ENCODE data around the gene SRPK2. TPM values are rescaled to one million over a fixed set of nuclear protein-coding genes. Genes with fewer than 3 reads are reported as not detected.
"Not testable (repeated sequence)": the region's sequence is repeated elsewhere in the genome, so short reads cannot be mapped to it uniquely, and the experiment has no call there.

Gene SRPK2
- total RNA-seq, 1 donor from 2014 or later, result 70.5 TPM

DNA sequence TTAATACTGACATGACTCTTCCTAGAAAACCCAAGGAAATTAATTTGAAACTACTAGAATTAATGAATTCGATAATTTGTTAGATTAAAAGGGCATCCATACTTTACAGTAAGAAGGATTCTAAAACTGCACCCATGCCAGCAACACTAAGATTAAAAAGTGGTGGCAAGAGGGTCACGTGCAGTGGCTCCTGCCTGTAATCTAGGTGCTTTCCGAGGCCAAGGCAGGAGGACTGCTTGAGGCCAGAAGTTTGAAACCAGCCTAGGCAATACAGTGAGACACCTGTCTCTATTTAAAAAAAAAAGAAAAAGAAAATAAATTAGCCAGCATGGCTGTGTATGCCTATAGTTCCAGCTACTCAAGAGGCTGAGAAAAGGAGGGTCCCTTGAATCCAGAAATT is 58.2 kb downstream of the SRPK2 start:
- no peak for DNase-seq (ENCODE audit: low spot score)
- peaks cover 9% of the 10 kb centered on the region for H3K4me1 Mint-ChIP-seq (ENCODE audit: unreplicated experiment)
- no peaks in the 10 kb centered on the region for H3K9me3 Mint-ChIP-seq (ENCODE audit: unreplicated experiment)
- H3K36me3 Mint-ChIP-seq (ENCODE audit: low read depth, unreplicated experiment), result no peaks in the 10 kb centered on the region
- H3K27ac Mint-ChIP-seq (ENCODE audit: unreplicated experiment), result no peak overlapping the region
- no peak overlapping the region for H3K4me3 Mint-ChIP-seq (ENCODE audit: unreplicated experiment)
- H3K27me3 Mint-ChIP-seq (ENCODE audit: unreplicated experiment), result no peaks in the 10 kb centered on the region
- TF ChIP-seq, protein P1, sequence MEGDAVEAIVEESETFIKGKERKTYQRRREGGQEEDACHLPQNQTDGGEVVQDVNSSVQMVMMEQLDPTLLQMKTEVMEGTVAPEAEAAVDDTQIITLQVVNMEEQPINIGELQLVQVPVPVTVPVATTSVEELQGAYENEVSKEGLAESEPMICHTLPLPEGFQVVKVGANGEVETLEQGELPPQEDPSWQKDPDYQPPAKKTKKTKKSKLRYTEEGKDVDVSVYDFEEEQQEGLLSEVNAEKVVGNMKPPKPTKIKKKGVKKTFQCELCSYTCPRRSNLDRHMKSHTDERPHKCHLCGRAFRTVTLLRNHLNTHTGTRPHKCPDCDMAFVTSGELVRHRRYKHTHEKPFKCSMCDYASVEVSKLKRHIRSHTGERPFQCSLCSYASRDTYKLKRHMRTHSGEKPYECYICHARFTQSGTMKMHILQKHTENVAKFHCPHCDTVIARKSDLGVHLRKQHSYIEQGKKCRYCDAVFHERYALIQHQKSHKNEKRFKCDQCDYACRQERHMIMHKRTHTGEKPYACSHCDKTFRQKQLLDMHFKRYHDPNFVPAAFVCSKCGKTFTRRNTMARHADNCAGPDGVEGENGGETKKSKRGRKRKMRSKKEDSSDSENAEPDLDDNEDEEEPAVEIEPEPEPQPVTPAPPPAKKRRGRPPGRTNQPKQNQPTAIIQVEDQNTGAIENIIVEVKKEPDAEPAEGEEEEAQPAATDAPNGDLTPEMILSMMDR (IDR thresholded peaks at IDR 0.05; ENCODE audit: unreplicated experiment), result no peak

GRCh38 chr7:105327201-105327600 is 61.5 kb downstream of the SRPK2 start:
- peaks cover 2% of the 10 kb centered on the region for H3K27me3 Mint-ChIP-seq (ENCODE audit: unreplicated experiment)
- peaks cover 8% of the 10 kb centered on the region for H3K4me1 Mint-ChIP-seq (ENCODE audit: unreplicated experiment)
- no peaks in the 10 kb centered on the region for H3K36me3 Mint-ChIP-seq (ENCODE audit: low read depth, unreplicated experiment)
- no peaks in the 10 kb centered on the region for H3K9me3 Mint-ChIP-seq (ENCODE audit: unreplicated experiment)
- no peak overlapping the region for H3K27ac Mint-ChIP-seq (ENCODE audit: unreplicated experiment)
- DNase-seq (ENCODE audit: low spot score), result no peak
- TF ChIP-seq, protein P1 (IDR thresholded peaks at IDR 0.05; ENCODE audit: unreplicated experiment), result no peak
- H3K4me3 Mint-ChIP-seq (ENCODE audit: unreplicated experiment), result no peak overlapping the region

DNA sequence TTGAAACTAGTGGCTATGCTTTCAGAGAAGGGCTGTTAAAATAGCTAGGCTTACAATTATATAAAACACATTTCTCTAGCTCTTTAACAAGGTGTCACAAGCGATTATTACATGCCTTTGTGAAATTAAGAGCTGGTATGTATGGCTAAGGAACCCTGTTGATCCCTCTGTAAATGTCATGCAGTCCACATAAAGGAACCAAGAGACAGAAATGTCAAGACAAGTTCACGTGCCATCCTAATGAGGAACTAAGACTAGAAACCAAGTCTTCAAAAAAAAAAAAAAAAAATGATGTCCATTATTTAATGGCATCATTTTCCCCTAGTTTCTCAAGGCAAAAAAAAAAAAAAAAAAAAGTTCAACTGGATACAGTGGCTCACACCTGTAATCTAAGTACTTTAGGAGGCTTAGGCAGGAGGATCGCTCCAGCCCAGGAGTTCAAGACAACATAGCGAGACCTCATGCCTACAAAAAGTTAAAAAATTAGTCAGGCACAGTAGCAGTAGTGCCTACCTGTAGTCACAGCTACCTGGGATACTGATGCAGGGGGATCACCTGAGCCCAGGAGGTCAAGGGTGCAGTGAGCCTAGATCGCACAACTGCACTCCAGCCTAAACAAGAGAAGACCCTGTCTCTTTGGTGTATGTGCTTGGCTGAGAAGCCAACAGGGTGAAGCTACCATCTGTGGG is 63.4 kb downstream of the SRPK2 start:
- no peak overlapping the region for H3K4me3 Mint-ChIP-seq (ENCODE audit: unreplicated experiment)
- no peaks in the 10 kb centered on the region for H3K36me3 Mint-ChIP-seq (ENCODE audit: low read depth, unreplicated experiment)
- H3K27me3 Mint-ChIP-seq (ENCODE audit: unreplicated experiment), result peaks cover 3% of the 10 kb centered on the region
- no peak overlapping the region for H3K27ac Mint-ChIP-seq (ENCODE audit: unreplicated experiment)
- TF ChIP-seq, protein P1 (IDR thresholded peaks at IDR 0.05; ENCODE audit: unreplicated experiment), result no peak
- H3K4me1 Mint-ChIP-seq (ENCODE audit: unreplicated experiment), result no peaks in the 10 kb centered on the region
- no peak for DNase-seq (ENCODE audit: low spot score)
- no peaks in the 10 kb centered on the region for H3K9me3 Mint-ChIP-seq (ENCODE audit: unreplicated experiment)

GRCh38 chr7:105324606-105325005 is 64.1 kb downstream of the SRPK2 start:
- H3K9me3 Mint-ChIP-seq (ENCODE audit: unreplicated experiment); H3K36me3 Mint-ChIP-seq (ENCODE audit: low read depth, unreplicated experiment); DNase-seq (ENCODE audit: low spot score); H3K27ac Mint-ChIP-seq (ENCODE audit: unreplicated experiment); H3K4me1 Mint-ChIP-seq (ENCODE audit: unreplicated experiment); H3K4me3 Mint-ChIP-seq (ENCODE audit: unreplicated experiment); H3K27me3 Mint-ChIP-seq (ENCODE audit: unreplicated experiment): not testable (repeated sequence)

GRCh38 chr7:105323366-105323765 is 65.4 kb downstream of the SRPK2 start:
- Mint-ChIP-seq H3K4me3 (ENCODE audit: unreplicated experiment) (no peak overlapping the region), H3K36me3 (ENCODE audit: low read depth, unreplicated experiment) (no peaks in the 10 kb centered on the region), H3K27me3 (ENCODE audit: unreplicated experiment) (peaks cover 3% of the 10 kb centered on the region), H3K27ac (ENCODE audit: unreplicated experiment) (no peak overlapping the region), H3K9me3 (ENCODE audit: unreplicated experiment) (no peaks in the 10 kb centered on the region), H3K4me1 (ENCODE audit: unreplicated experiment) (no peaks in the 10 kb centered on the region)
- DNase-seq (ENCODE audit: low spot score), result no peak
- TF ChIP-seq, protein P1 (IDR thresholded peaks at IDR 0.05; ENCODE audit: unreplicated experiment), result no peak

Data from endothelial cell (in vitro differentiated cells).